Measurements from ENCODE around the gene TIMM22. TPM values are rescaled to one million over a fixed set of nuclear protein-coding genes. Genes with fewer than 3 reads are reported as not detected.
"Not testable (repeated sequence)": the region's sequence is repeated elsewhere in the genome, so short reads cannot be mapped to it uniquely, and the experiment has no call there.

TIMM22 gene
- polyA plus RNA-seq, 4 donors, result 12.4 to 15.0 (median 14.8) TPM

- DNase-seq (ENCODE audit: low read depth in 4 of 4, low spot score in 3 of 4), result no peak
Measured at GRCh38 chr17:1036171-1036844, 39.4 kb downstream of the TIMM22 start.

DNA sequence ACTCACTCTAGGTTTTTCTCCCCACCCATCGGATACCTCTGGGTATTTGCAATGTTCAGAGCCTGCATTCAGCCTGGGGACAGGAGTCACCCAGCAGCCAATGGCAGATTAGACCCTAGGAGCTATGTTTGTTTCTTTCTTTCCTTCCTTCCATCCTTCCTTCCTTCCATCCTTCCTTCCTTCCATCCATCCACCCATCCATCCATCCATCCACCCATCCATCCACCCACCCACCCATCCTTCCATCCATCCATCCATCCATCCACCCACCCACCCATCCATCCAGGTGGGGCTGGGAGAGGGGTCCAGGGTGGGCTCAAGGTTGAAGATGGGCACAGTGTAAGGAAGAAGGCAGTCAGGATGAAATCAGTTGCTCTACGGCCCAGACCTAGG is 39.9 kb downstream of the TIMM22 start:
- DNase-seq (ENCODE audit: low read depth in 4 of 4, low spot score in 3 of 4), result no peak

DNA sequence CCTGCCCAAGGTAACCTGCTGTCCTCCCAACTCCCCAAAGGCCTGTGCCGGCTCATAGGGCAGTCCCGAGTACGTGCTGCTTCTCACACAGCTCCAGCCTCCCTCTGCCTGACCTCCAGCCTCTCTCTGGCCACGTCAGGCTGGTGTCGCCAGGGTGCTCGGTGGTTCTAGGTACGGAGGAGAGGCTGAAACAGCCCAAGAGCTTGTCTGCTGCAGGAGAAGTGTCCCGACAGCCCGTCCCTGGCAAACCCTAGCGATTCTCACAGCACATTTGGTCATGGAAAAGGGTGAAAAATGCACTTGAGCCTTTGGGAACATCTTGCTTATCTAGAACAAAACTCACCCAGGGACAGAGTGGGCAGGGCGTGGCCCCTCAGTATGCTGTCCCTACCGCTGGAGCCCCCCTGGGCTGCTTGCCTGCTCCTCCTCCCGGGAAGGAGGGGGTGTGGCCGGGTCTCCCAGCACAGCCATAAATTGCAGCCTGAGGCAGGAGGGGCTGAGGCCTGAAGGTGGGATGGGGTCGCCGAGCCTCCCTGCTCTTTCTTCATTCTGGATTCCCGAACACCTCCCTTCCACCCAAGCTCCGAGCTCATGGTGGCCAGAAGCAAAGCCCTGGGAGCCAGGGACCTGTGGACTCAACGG is 40.4 kb downstream of the TIMM22 start:
- DNase-seq (ENCODE audit: low read depth in 4 of 4, low spot score in 3 of 4), result no peak

- no peak for DNase-seq (ENCODE audit: low read depth in 4 of 4, low spot score in 3 of 4)
Measured at GRCh38 chr17:1038459-1039122, 41.7 kb downstream of the TIMM22 start.

GRCh38 chr17:1039123-1039507 is 42.2 kb downstream of the TIMM22 start:
- no peak for DNase-seq (ENCODE audit: low read depth in 4 of 4, low spot score in 3 of 4)

- no peak for DNase-seq (ENCODE audit: low read depth in 4 of 4, low spot score in 3 of 4)
Measured at GRCh38 chr17:1039511-1040215, 42.7 kb downstream of the TIMM22 start.

- DNase-seq (ENCODE audit: low read depth in 4 of 4, low spot score in 3 of 4), result no peak
Measured at GRCh38 chr17:1040216-1040600, 43.3 kb downstream of the TIMM22 start.

GRCh38 chr17:1041746-1042145 is 44.8 kb downstream of the TIMM22 start:
- no peak for DNase-seq (ENCODE audit: low read depth in 4 of 4, low spot score in 3 of 4)

DNA sequence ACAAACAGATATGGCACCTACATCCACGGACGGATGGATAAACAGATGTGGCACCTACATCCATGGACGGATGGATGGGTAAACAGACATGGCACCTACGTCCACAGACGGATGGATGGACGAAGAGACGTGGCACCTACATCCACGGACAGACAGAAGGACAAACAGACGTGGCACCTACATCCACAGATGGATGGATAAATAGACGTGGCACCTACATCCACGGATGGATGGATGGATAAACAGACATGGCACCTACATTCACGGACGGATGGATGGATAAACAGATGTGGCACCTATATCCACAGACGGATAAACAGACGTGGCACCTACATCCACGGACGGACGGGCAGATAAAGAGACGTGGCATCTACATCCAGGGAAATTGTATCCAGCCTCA is 45.6 kb downstream of the TIMM22 start:
- no peak for DNase-seq (ENCODE audit: low read depth in 4 of 4, low spot score in 3 of 4)

DNA sequence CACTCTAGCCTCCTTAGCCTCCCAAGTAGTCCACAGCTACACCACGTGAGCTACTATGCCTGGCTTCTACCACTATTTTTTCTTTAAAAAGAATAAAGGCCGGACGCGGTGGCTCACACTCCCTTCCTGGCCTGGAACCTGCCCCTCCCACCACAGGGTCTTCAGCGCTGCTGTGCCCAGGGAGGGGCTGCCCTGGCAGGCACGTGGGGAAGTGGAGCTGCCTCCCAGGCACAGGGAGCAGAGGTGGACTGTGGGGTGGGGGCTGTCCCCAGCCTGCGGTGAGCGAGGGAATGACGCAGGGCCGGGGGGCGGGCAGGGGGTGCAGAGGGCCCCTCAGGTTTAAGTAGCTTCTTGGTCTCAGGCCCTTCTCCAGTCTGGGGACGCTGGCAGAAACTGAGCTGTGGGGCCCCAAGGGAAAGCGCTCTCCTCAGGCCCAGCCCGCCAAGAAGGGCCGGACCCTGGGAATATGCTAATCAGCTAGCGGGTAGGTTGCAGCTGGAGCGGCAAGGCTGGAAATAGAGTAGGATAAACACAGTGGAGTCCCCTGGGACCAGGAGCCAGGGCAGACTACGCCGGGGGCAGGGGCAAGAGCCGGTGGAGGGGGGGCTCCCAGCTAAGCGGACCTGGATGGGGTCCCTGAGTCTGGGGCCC is 46.8 kb downstream of the TIMM22 start:
- DNase-seq (ENCODE audit: low read depth in 4 of 4, low spot score in 3 of 4), result no peak

GRCh38 chr17:1044387-1045009 is 47.6 kb downstream of the TIMM22 start:
- DNase-seq (ENCODE audit: low read depth in 4 of 4, low spot score in 3 of 4), result not testable (repeated sequence)

DNA sequence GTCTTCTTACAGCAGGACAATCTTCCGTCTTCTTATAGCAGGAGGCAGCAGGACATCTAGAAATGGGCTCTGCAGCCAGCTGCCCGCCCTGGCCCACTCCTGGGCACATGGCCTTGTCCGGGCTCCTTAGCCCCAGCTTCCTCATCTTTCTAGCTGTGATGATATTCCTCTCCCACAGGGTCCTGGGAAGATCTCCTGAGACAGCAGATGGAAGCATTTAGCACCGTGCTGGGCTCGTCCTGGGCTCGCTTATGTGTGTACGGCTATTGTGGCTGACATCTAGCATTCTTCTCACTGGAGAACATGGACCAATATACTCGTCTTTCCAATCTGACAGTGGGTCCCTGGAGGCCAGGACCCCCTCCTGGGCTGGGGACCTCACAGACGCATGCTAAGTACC is 48.5 kb downstream of the TIMM22 start:
- DNase-seq (ENCODE audit: low read depth in 4 of 4, low spot score in 3 of 4), result no peak

DNA sequence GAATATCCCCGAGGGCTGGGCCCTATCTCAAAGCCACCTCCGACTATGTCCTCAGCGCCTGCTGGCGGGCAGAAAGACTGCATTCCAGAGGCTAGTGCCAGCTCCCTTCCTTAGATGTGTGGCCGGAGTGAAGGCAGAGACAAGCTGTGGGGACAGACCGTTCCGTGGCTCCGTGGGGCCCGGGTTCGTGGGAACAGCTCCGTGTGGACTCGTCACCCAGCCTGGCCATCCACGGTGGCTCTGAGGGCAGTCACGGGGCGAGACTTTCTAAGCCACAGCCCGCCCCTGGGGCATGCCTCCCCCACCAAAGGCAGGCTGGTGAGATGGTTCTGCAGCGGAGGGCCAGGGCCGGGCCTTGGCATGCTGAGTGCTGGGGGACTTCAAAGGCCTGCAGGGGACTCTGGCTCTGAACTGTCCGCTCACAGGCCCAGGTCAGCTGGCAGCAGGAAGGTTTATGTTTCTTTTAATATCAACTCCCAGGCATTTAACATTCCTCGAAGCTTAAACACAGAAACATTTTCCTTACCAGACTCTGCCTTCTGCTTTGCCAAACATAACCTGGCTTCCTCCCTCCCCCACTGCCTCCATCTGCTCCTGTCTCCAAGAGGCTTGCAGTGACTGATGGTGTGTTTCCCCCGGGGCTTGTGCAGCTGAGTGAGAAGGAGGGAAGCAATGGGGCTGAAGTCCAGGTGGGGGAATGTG is 50.4 kb downstream of the TIMM22 start:
- no peak for DNase-seq (ENCODE audit: low read depth in 4 of 4, low spot score in 3 of 4)

DNA sequence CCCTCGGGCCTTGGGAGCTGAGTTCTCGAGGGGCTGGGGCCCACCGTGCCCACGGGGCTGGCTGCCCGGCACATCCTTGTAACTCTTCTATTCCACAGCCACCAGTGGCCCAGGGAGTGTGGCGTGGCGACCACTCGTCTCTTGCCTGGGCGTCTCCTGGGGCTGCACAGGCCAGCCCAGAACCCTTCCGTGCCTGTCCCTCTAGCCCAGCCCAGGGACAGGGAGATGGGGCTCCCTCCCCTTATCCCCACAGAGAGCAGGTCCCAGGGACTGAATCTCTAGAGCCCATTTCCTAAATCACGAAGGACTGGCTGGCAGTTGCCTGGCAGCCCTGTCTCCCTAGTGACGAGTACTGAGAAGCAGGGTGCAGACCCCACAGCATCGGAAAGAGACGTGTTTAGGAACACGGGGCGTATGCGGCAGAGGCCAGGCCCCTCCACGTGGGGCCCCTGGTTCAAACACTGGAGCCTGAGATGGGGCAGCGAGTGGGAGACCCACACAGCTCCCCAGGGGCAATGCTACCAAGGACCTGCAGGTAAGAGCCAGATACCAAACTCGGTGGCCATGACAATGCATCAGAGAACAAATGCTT is 51.0 kb downstream of the TIMM22 start:
- DNase-seq (ENCODE audit: low read depth in 4 of 4, low spot score in 3 of 4), result no peak

DNA sequence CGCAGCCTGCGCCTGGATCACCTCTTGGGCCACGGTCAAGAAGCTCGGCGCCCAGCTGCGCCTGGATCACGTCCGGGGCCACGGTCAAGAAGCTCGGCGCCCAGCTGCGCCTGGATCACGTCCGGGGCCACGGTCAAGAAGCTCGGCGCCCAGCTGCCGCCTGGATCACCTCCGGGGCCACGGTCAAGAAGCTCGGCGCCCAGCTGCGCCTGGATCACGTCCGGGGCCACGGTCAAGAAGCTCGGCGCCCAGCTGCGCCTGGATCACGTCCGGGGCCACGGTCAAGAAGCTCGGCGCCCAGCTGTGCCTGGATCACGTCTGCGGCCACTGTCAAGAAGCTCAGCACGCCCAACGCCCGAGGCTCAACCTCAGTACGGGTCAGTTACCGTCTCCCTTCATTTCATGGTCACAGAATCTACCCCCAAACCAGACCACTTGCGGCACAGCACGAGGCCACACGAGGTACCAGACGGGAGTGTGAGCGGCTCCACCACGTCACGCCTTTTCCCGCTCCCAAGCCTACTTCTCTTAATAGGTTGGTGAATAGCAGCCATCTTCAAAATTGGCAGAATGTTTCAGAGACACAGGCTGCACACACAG is 51.7 kb downstream of the TIMM22 start:
- DNase-seq (ENCODE audit: low read depth in 4 of 4, low spot score in 3 of 4), result not testable (repeated sequence)

- DNase-seq (ENCODE audit: low read depth in 4 of 4, low spot score in 3 of 4), result no peak
Measured at GRCh38 chr17:1049446-1050225, 52.7 kb downstream of the TIMM22 start.

DNA sequence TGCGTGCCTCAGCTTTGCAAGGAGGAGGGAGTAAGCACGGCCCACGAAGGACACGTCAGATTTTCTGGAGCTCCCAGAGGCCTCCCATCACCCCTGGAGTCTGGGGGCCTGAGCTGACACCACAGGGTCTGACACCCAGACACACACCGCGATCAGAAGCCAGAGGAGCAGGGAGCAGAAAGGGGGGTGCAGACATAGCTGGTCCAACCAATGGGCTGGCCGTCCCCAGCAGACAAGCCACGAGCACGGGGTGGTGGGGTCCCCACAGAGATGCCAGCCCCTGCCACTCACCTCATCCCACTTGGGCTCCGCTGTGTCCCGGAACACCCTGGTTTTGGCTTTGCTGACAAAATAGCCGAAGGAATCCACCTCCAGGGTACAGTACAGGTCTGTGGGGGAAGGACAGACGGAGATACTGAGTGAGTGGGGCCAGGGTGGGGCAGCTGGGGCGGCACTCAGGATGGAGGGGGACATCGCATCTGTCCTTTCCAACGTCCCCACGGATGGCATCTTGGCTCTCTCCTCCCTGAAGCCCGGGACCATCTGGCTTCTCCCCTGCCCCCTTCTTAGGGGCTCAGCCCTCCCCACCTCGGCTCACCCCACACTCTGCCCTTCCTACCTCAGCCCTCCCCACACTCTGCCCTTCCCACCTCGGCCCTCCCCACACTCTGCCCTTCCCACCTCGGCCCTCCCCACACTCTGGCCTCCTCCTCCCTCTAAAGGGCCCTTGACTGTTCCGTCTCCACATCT is 53.5 kb downstream of the TIMM22 start:
- DNase-seq (ENCODE audit: low read depth in 4 of 4, low spot score in 3 of 4), result no peak
